Heart left ventricle (tissue), 13 donors: Measurements from ENCODE around the gene CYB5R3.

Experiments used
- POLR2A ChIP-seq, 2 donors: fragments of 450-650 bp; IDR thresholded peaks; one replicate each; pipeline ENCODE4 v1.6.1; 2017; ENCODE audit warnings: antibody characterized with exemption in 2 of 2, mild to moderate bottlenecking in 2 of 2, moderate library complexity in 2 of 2
- TF ChIP-seq, protein P1 (sequence below), 12 donors: fragments of 200-600 bp; sonication (generic) in 4 of 12; IDR thresholded peaks; one replicate each; pipeline versions ENCODE4 v1.5.0 to v1.8.0; 2018 to 2022; ENCODE audit warnings: antibody characterized with exemption in 12 of 12, mild to moderate bottlenecking in 5 of 12
- donor health status: ischemic (EF 13 %, LVEDD 7.1; RV severe dilation, severe dysfunction).
- donor health status: DM: no; HTN: yes; CAD: no.
- donor health status: DM: no; HTN: no; CAD: no.
- donor health status: ischemic (EF 25% LVEDD 6.9; RV normal size, moderate dysfunction).
- donor health status: ischemic (EF 25% LVEDD 5.7; RV mildly dilated, moderate dysfunction).
- donor health status: ischemic (EF 35%, LVEDD 5.7; RV mildly dilated, moderate dysfunction).
- donor health status: nonischemic (EF 11% LVEDD 7.7; RV severe dilation, severe dysfunction).
- donor health status: DM: yes; HTN: yes; CAD: no.
- donor health status: PGD.
- donor health status: ischemic (EF 29% LVEDD 5.4; RV normal size, mild dysfunction).
- donor health status: nonischemic (EF 23%, LVEDD 6.1; RV moderate dilation, normal function).

DNA sequence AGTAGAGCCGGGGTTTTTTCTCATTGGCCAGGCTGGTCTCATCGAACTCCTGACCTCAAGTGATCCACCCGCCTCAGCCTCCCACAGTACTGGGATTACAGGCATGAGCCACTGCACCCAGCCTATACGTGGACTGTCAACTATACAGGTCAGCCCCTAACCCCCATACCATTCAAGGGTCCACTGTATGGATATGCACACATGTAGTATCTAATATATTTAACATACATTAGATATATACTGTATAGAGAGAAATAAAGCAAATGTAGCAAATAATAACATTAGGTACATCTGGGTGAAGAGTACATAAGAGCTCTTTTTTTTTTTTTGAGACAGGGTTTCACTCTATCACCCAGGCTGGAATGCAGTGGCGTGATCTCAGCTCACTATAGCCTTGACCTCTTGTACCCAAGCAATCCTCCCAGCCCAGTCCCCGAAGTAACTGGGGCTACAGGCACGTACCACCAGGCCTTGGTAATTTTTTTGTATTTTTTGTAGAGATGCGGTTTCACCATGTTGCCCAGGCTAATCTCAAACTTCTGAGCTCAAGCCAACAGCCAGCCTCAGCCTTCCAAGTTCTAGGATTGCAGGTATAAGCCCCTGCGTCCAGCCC, 7.3 kb downstream of the CYB5R3 start:
- TF ChIP-seq, protein P1, sequence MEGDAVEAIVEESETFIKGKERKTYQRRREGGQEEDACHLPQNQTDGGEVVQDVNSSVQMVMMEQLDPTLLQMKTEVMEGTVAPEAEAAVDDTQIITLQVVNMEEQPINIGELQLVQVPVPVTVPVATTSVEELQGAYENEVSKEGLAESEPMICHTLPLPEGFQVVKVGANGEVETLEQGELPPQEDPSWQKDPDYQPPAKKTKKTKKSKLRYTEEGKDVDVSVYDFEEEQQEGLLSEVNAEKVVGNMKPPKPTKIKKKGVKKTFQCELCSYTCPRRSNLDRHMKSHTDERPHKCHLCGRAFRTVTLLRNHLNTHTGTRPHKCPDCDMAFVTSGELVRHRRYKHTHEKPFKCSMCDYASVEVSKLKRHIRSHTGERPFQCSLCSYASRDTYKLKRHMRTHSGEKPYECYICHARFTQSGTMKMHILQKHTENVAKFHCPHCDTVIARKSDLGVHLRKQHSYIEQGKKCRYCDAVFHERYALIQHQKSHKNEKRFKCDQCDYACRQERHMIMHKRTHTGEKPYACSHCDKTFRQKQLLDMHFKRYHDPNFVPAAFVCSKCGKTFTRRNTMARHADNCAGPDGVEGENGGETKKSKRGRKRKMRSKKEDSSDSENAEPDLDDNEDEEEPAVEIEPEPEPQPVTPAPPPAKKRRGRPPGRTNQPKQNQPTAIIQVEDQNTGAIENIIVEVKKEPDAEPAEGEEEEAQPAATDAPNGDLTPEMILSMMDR (IDR thresholded peaks at IDR 0.05): no peak
- no peak for TF ChIP-seq POLR2A (IDR thresholded peaks at IDR 0.05)
